ENCODE results near the gene SLC39A5.

DNA sequence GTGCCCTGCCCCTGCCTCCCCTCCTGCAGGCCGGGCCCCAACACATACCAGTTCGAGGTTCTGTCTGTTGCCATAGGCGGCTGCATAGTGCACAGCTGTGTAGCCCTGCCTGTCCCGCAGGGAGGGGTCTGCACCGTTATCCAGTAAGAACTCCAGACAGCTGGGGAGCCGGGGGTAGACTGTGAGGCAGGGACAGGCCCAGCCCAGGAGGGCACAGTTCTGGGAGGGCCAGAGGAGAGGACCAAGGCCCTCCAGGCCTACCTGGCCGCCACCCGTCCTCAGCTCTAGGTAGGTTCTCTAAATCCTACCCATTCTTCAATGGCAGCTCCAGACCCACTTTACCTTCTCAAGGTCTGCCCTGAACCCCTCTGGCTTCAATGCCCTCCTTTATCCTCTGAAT, 18.9 kb downstream of the SLC39A5 start:
- TF ChIP-seq, protein P1, sequence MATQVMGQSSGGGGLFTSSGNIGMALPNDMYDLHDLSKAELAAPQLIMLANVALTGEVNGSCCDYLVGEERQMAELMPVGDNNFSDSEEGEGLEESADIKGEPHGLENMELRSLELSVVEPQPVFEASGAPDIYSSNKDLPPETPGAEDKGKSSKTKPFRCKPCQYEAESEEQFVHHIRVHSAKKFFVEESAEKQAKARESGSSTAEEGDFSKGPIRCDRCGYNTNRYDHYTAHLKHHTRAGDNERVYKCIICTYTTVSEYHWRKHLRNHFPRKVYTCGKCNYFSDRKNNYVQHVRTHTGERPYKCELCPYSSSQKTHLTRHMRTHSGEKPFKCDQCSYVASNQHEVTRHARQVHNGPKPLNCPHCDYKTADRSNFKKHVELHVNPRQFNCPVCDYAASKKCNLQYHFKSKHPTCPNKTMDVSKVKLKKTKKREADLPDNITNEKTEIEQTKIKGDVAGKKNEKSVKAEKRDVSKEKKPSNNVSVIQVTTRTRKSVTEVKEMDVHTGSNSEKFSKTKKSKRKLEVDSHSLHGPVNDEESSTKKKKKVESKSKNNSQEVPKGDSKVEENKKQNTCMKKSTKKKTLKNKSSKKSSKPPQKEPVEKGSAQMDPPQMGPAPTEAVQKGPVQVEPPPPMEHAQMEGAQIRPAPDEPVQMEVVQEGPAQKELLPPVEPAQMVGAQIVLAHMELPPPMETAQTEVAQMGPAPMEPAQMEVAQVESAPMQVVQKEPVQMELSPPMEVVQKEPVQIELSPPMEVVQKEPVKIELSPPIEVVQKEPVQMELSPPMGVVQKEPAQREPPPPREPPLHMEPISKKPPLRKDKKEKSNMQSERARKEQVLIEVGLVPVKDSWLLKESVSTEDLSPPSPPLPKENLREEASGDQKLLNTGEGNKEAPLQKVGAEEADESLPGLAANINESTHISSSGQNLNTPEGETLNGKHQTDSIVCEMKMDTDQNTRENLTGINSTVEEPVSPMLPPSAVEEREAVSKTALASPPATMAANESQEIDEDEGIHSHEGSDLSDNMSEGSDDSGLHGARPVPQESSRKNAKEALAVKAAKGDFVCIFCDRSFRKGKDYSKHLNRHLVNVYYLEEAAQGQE (IDR thresholded peaks at IDR 0.05) = no peak
- no peak for TF ChIP-seq CTCF (IDR thresholded peaks at IDR 0.05; ENCODE audit: low read depth, low read length, missing input control)

Measured in liver (tissue), 2 donors.